ENCODE measurements around the gene UNK. TPM values are rescaled to one million over a fixed set of nuclear protein-coding genes. Genes with fewer than 3 reads are reported as not detected.
A peak's percentile ranks its signal among the peaks of the same experiment; 100 is the strongest.

UNK gene, protein sequence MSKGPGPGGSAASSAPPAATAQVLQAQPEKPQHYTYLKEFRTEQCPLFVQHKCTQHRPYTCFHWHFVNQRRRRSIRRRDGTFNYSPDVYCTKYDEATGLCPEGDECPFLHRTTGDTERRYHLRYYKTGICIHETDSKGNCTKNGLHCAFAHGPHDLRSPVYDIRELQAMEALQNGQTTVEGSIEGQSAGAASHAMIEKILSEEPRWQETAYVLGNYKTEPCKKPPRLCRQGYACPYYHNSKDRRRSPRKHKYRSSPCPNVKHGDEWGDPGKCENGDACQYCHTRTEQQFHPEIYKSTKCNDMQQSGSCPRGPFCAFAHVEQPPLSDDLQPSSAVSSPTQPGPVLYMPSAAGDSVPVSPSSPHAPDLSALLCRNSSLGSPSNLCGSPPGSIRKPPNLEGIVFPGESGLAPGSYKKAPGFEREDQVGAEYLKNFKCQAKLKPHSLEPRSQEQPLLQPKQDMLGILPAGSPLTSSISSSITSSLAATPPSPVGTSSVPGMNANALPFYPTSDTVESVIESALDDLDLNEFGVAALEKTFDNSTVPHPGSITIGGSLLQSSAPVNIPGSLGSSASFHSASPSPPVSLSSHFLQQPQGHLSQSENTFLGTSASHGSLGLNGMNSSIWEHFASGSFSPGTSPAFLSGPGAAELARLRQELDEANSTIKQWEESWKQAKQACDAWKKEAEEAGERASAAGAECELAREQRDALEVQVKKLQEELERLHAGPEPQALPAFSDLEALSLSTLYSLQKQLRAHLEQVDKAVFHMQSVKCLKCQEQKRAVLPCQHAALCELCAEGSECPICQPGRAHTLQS
- 10 to 100 TPM; 28.5 to 32.3 (median 32.0) TPM for polyA plus RNA-seq (ENCODE audit: insufficient read length in 3 of 3)

DNA sequence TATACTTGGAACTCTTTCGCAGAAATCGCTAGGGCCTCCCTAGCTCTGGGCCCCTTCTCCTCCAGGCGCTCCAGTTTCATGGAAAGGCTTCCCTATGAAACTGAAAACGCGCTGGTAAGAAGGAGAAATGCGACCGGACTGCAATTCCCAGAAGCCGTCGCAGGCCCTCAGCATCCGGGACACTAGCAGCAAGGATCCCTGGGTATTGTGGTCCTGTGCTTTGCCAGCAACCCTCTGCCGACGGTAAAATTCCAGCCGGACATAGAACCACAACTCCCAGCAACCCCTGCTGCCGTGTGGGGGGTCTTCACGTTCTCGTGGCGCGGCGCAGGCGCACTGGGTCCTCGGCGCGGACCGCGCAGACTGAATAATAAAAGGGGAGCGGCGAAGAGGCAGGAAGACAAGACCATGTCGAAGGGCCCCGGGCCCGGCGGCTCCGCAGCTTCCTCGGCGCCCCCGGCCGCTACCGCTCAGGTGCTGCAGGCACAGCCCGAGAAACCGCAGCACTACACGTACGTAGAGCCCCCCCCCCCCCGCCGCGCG is at the start of gene UNK:
Gene UNK (plus strand): TSS at position 334 of the 543 bp plus-strand sequence. CDS start 75 bp downstream, at position 409.
- peak; percentile 96 to 98 (median 97) for DNase-seq (ENCODE audit: low read depth in 3 of 3, low spot score in 2 of 3)

DNA sequence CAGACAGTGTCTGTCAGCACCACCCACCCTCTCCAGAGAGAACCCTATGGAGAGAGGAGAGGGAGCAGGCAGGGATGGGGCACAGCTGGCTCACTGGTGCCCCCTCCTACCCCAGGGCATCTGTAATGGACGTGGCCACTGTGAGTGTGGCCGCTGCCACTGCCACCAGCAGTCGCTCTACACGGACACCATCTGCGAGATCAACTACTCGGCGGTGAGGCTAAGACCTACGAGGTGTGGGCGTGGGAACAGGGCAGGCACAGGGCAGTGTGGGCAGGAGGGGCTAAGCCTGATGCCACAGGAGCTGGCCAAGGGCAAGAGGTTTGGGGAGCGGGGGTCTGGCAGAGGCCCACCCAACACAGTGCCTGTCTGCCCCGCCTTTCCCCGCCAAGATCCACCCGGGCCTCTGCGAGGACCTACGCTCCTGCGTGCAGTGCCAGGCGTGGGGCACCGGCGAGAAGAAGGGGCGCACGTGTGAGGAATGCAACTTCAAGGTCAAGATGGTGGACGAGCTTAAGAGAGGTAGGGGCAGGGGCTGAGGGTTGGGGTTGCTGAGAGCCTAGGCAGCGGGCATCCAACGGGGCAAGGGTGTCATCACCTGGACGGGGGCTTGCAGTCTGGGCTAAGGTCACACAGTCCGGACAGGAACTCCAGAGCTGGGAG is 48.3 kb upstream of the UNK start:
- no peak for DNase-seq (ENCODE audit: low read depth in 3 of 3, low spot score in 2 of 3)

DNA sequence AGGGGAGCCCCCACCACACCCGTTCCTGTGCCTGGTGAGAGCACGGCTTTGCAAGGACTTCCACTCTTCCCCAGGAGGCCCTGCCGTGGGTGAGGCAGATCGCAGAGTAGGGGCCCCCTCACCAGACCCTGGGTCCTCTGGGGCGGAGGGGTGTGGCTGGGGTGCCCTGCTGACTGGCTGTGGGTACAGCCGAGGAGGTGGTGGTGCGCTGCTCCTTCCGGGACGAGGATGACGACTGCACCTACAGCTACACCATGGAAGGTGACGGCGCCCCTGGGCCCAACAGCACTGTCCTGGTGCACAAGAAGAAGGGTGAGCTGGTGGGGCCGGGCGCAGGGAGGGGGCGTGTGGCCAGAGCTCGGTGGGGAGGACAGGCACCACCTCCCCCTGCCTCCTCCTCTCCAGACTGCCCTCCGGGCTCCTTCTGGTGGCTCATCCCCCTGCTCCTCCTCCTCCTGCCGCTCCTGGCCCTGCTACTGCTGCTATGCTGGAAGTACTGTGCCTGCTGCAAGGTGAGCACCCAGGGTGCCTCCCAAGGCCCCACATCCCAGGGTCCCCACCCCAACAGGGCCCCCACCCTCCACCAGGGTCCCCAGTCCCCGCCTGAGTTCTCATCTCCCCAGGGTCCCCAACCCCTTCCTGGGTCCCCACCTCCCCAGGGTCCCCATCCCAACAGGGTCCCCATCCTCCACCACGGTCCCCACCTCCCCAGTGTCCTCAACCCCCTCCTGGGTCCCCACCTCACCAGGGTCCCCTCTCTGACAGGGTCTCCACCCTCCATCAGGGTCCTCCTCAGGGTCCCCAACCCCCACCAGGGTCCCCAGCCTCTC is 47.3 kb upstream of the UNK start:
- no peak for DNase-seq (ENCODE audit: low read depth in 3 of 3, low spot score in 2 of 3)

DNA sequence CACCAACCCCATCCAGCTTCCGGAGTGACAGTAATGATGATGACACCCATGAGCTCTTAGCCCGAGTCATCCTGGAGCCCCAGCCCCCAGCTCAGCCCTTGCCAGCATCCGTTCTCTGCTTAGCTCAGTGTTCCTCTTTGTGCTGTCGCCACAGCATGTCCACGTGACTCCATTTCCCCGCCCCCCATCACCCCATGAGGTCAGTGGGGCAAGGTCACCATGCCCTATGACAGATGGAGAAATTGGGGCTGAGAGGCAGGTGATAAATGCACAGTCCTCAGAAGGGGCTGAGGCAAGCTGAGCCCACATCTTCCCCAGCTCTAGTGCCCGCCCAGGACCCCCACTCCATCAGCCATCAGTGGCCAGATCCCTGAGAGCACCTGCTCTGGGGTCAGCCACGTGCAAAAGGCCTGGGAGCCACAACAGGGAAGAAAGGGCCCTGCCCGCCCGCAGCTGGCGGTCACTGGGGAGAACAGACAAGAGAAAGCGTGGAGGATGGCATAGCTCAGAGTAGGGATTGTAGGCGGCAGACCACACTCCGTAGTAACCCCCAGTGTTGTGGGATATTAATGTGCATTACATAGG is 46.3 kb upstream of the UNK start:
- no peak for DNase-seq (ENCODE audit: low read depth in 3 of 3, low spot score in 2 of 3)

DNA sequence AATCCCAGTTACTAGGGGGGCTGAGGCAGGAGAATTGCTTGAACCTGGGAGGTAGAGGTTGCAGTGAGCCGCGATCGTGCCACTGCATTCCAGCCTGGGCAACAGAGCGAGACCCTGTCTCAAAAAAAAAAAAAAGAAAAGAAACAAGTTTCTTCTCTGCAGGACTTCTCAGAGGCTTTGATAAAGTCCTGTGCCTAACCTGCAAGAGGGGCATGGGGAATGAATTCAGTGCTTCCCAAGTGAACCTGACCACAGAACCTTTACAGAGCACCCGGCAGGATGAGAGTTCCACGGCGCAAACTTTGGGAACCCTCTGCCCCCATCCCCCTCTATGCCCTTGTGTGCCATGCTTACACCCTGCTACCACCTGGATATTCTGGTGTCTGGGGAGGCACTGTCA is 45.4 kb upstream of the UNK start:
- no peak for DNase-seq (ENCODE audit: low read depth in 3 of 3, low spot score in 2 of 3)

DNA sequence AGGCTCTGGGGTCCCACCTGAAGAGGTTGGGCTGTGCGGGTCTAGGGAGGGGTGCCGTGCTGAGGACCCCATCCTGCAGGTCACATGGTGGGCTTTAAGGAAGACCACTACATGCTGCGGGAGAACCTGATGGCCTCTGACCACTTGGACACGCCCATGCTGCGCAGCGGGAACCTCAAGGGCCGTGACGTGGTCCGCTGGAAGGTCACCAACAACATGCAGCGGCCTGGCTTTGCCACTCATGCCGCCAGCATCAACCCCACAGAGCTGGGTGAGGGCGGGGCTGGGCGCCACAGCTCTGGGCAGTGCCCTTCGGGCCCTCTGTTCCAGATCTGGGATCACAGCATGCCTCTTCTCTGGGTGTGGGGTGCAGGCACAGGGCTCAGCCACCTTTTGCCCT is 44.8 kb upstream of the UNK start:
- DNase-seq (ENCODE audit: low read depth in 3 of 3, low spot score in 2 of 3), result no peak

DNA sequence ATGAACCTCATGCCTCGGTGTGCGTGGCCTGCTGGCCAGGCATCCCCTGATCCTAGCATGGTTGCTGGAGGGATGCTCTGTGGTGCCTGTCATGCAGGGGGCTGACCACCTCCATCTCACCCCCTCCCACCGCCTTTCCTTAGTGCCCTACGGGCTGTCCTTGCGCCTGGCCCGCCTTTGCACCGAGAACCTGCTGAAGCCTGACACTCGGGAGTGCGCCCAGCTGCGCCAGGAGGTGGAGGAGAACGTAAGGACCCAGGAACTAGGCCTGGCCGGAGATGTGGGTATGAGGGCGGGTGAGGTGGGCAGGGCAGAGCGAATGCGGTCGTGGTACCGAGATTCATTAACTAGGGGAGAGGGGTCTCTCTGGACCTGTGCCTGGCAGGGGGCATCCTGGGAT is 44.4 kb upstream of the UNK start:
- no peak for DNase-seq (ENCODE audit: low read depth in 3 of 3, low spot score in 2 of 3)

DNA sequence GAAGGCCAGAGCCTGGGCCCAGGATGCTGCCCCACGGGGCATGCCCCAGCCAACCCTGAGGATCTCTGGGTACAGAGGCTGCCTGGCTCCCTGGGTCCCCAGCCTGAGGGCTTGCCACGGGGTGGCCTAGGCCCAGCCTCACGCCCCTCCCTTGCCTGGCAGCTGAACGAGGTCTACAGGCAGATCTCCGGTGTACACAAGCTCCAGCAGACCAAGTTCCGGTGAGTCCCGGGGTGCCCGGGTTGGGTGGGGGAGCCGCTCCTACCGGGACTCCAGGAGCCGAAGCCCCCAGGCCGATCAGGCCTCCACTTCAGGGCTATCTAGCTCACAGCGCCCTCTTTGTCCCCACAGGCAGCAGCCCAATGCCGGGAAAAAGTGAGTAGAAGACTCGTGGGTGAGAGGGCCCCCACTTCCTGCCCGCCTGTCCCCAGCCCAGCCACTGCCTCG is 44.0 kb upstream of the UNK start:
- no peak for DNase-seq (ENCODE audit: low read depth in 3 of 3, low spot score in 2 of 3)

DNA sequence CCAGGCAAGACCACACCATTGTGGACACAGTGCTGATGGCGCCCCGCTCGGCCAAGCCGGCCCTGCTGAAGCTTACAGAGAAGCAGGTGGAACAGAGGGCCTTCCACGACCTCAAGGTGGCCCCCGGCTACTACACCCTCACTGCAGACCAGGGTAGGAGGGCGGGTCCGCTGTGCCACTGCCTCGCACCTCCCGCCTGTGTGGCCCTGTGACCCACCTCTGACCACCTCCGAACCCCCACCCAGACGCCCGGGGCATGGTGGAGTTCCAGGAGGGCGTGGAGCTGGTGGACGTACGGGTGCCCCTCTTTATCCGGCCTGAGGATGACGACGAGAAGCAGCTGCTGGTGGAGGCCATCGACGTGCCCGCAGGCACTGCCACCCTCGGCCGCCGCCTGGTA is 42.3 kb upstream of the UNK start:
- no peak for DNase-seq (ENCODE audit: low read depth in 3 of 3, low spot score in 2 of 3)

DNA sequence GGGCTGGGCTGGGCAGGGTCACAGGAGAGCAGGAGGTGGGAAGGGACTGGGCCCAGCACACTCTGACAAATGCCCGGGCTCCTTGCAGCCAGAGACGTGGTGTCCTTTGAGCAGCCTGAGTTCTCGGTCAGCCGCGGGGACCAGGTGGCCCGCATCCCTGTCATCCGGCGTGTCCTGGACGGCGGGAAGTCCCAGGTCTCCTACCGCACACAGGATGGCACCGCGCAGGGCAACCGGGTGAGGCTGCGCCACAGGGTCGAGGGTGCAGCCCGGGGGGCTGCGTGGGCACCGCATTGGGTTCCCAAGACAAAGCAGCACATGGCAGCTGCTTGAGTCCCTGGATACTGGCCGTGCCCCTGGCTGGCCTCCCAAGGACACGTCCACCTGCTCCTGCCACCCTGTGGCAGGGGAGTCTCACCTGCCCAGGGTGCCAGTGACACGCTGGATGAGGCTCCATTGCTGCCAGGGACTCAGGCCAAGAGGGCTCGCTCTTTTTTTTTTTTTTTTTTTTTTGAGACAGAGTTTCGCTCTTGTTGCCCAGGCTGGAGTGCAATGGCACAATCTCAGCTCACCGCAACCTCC is 40.9 kb upstream of the UNK start:
- DNase-seq (ENCODE audit: low read depth in 3 of 3, low spot score in 2 of 3), result no peak

DNA sequence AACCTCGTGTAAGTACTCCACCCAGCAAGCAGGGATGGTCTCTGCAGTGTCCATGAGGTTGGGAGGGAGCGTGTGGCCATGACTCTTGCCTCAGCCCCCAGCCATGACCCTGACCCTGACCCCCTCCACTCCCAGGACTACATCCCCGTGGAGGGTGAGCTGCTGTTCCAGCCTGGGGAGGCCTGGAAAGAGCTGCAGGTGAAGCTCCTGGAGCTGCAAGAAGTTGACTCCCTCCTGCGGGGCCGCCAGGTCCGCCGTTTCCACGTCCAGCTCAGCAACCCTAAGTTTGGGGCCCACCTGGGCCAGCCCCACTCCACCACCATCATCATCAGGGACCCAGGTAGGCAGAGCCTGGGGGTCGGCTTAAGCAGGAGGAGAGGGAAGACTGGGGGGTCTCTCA is 35.9 kb upstream of the UNK start:
- no peak for DNase-seq (ENCODE audit: low read depth in 3 of 3, low spot score in 2 of 3)

DNA sequence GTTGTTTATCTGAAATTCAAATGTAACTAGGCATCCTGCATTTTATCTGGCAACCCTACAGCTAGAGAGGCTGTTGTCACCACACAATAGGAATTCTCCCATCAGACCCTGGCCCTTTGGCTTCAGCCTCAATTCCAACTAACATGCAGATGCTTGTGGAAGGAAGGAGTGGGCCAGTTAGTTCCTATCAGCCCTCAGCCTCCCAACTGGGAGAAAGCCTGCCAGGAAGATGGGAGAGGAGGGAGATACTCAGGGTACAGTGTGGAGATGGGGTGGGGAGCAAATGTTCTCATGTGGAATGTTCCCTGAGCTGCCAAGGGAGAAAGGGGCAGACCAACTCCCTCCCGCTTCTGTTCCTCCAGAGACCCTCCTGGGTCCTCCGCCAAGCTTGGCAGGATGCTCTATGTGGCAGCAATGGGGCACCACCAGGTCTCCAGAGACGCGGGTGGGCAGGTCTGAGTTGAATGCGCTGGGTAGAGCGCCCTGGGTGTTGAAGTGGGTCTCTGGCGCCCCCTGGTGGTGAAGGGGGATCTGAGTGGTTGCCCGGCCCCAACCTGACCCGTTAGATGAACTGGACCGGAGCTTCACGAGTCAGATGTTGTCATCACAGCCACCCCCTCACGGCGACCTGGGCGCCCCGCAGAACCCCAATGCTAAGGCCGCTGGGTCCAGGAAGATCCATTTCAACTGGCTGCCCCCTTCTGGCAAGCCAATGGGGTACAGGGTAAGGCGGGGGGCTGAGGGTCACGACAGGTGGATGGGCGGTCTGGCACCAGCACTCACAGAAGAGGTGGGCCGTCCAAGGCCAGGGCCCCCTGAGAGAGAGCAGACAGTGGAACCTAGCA is 34.8 kb upstream of the UNK start:
- no peak for DNase-seq (ENCODE audit: low read depth in 3 of 3, low spot score in 2 of 3)

DNA sequence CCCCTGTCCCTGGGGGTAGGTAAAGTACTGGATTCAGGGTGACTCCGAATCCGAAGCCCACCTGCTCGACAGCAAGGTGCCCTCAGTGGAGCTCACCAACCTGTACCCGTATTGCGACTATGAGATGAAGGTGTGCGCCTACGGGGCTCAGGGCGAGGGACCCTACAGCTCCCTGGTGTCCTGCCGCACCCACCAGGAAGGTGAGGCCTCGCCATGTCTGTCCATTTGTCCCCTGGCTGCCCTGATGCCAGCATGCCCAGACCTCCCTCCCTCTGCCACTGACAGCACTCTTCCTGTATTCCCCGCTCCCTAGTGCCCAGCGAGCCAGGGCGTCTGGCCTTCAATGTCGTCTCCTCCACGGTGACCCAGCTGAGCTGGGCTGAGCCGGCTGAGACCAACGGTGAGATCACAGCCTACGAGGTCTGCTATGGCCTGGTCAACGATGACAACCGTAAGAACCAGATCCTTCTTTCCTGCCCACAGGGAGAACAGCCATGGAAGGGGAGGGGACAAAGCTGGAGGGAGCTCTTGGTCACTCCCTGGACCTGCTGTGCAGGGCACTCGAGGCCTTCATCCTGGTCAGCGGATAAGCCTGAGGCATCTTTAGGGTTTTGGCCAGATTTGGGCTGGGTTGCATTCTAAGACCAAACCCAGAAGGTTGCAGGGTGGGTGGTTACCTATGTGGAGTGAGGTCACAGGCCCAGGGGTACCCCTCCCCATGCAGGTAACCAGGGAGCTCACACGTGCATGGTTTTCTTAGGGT is 33.8 kb upstream of the UNK start:
- no peak for DNase-seq (ENCODE audit: low read depth in 3 of 3, low spot score in 2 of 3)

DNA sequence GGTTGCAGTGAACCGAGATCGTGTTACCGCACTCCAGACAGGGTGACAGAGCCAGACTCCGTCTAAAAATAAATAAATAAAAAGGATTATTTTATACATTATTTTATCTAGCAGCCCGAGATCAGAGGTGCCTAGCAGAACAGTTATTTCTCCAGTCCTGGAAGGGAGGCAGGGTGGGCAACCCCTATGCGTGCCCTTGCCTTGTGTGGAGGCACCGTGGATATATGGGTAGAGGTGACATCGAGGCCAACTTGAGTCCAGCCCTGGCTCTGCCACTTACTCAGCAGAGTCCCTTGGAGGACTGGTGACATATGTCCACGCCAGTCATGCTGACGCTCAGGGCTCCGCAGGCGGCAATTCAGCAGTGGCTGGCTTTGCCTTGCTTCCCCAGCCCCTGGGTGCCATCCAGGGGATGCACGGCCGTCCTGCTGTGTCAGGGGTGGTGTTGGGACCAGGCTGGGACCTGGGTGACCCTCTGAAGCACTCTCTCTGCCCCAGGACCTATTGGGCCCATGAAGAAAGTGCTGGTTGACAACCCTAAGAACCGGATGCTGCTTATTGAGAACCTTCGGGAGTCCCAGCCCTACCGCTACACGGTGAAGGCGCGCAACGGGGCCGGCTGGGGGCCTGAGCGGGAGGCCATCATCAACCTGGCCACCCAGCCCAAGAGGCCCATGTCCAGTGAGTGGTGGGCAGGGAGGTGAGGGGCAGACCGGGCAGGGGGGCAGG is 32.8 kb upstream of the UNK start:
- DNase-seq (ENCODE audit: low read depth in 3 of 3, low spot score in 2 of 3), result no peak

DNA sequence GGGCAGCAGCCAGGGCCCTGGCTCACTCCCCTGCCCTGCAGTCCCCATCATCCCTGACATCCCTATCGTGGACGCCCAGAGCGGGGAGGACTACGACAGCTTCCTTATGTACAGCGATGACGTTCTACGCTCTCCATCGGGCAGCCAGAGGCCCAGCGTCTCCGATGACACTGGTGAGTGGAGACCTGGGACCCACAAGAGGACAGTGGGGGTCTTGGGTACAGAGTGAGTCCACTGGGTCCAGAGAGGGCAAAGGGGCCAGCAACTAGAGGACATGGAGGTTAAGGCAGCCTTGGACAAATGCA is 32.2 kb upstream of the UNK start:
- no peak for DNase-seq (ENCODE audit: low read depth in 3 of 3, low spot score in 2 of 3)

DNA sequence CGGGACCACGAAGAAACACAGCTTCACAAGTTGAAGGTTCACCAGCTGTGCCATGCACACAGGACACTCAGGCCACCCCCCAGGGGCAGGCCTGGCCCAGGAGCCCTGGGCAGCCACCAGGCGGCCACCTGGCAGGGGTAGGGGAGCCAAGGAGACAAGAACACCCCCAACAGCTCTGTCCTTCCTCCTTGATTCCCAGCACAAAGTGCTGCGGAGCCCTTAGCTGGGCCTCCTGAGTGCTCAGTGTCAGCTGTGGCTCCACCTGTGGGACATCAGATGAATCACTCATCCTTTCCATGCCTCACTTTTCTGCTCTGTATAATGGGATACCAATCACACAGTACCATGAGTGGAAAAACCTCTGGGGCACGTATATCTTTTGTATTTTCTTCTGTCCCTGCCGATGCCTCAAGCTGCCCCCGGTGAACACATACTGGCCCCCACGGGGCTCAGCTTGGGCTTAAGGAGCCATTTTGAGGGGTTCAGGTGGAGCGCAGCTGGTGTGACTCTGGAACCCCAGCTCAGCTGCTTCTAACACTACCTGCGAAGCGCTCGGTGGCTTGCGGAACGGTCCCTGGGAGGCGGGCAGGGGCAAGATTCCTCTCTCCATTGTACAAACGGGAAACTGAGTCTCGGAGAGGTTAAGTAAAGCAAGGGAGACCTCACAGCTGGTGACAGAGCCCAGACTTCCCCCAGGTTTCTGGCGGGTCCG is 31.6 kb upstream of the UNK start:
- DNase-seq (ENCODE audit: low read depth in 3 of 3, low spot score in 2 of 3), result no peak

Measured in right renal cortex interstitium (tissue), 3 donors.